H1 (cell line): ENCODE results near the gene DIPK1B. TPM values are rescaled to one million over a fixed set of nuclear protein-coding genes. Genes with fewer than 3 reads are reported as not detected.

Experiments
- CTCF ChIA-PET: fragments of 300-600 bp; sonication (Branson Sonifier 250); formaldehyde crosslinking; loops from one replicate; lab custom pipeline; 2021; ENCODE audit not compliant: partially characterized antibody; lab: Charles Lee
- POLR2A ChIA-PET: fragments of 300-600 bp; sonication (Branson Sonifier 250); formaldehyde crosslinking; loops from one replicate; lab custom pipeline; 2021; ENCODE audit warnings: inconsistent platforms; ENCODE audit not compliant: partially characterized antibody; lab: Charles Lee
- DNase-seq, 2 experiments: peaks; one replicate each; pipeline versions ENCODE4 v3.0.0 to v3.0.0-alpha.2; 2010 to 2022; ENCODE audit warnings: low spot score in 2 of 2, low read depth in 1 of 2, mixed read lengths in 1 of 2
- FAIRE-seq: peaks from 2 replicates; lab custom pipeline; 2011; peaks lifted over from hg19 to GRCh38; lab: Jason Lieb, UNC
- H2AFZ ChIP-seq: 2 replicates; pipeline ENCODE4 v1.8.1; 2012; ENCODE audit warnings: low read length, inconsistent platforms
- H2AK5ac ChIP-seq: 2 replicates; pipeline ENCODE4 v1.6.1; 2013; ENCODE audit warnings: low read depth, low read length
- H2BK120ac ChIP-seq: replicated peaks from 2 replicates; pipeline ENCODE3; 2013; ENCODE audit warnings: low read depth, low read length, inconsistent platforms
- H2BK12ac ChIP-seq: 2 replicates; pipeline ENCODE4 v1.6.1; 2013; ENCODE audit warnings: low read depth, low read length
- H2BK15ac ChIP-seq: 2 replicates; pipeline ENCODE4 v1.6.1; 2013; ENCODE audit warnings: low read length
- H2BK20ac ChIP-seq: 2 replicates; pipeline ENCODE4 v1.6.1; 2013; ENCODE audit warnings: low read length
- H2BK5ac ChIP-seq: 2 replicates; pipeline ENCODE4 v1.6.1; 2013; ENCODE audit warnings: low read depth, low read length
- H3K14ac ChIP-seq: 2 replicates; pipeline ENCODE4 v1.6.1; 2013; ENCODE audit warnings: inconsistent platforms; ENCODE audit not compliant: insufficient read length
- H3K18ac ChIP-seq: 2 replicates; pipeline ENCODE4 v1.6.1; 2013; ENCODE audit warnings: low read length; ENCODE audit errors: extremely low read depth
- H3K23ac ChIP-seq: 2 replicates; pipeline ENCODE4 v1.6.1; 2013; ENCODE audit warnings: inconsistent platforms; ENCODE audit not compliant: insufficient read length
- H3K23me2 ChIP-seq: 2 replicates; pipeline ENCODE4 v1.6.1; 2013; ENCODE audit warnings: low read depth, low read length
- H3K27ac ChIP-seq: 2 replicates; pipeline ENCODE4 v1.6.1; 2011; ENCODE audit warnings: low read depth, low read length, inconsistent platforms
- H3K27me3 ChIP-seq, 4 experiments: replicated peaks in 1 of 4; 1 replicate in 1 of 4; 2 replicates in 3 of 4; pipeline versions ENCODE4 v1.6.1 to v1.8.1; 2011 to 2013; ENCODE audit warnings: low read length in 3 of 4, mild to moderate bottlenecking in 3 of 4, inconsistent platforms in 2 of 4, mixed read lengths in 2 of 4, moderate library complexity in 1 of 4; ENCODE audit not compliant: control insufficient read depth in 3 of 4, insufficient read depth in 3 of 4; ENCODE audit errors: extremely low read depth in 1 of 4
- H3K36me3 ChIP-seq, 4 experiments: 2 replicates each; pipeline versions ENCODE4 v1.6.1 to v1.8.1; 2011 to 2013; ENCODE audit warnings: mild to moderate bottlenecking in 4 of 4, low read length in 3 of 4, moderate library complexity in 2 of 4, control low read depth in 1 of 4, inconsistent platforms in 1 of 4; ENCODE audit not compliant: insufficient read depth in 4 of 4, control insufficient read depth in 2 of 4
- H3K4ac ChIP-seq: replicated peaks from 2 replicates; pipeline ENCODE3; 2013; ENCODE audit warnings: low read length, low read depth, mixed read lengths, inconsistent platforms; ENCODE audit not compliant: insufficient read length
- H3K4me1 ChIP-seq, 4 experiments: replicated peaks in 1 of 4; 1 replicate in 1 of 4; 2 replicates in 3 of 4; pipeline versions ENCODE4 v1.6.1 to v1.8.1; 2011 to 2013; ENCODE audit warnings: low read length in 3 of 4, inconsistent platforms in 2 of 4, mixed read lengths in 1 of 4; ENCODE audit not compliant: insufficient read depth in 4 of 4, control insufficient read depth in 3 of 4
- H3K4me2 ChIP-seq, 2 experiments: 2 replicates each; pipeline versions ENCODE4 v1.6.1 to v1.8.1; 2011 to 2013; ENCODE audit warnings: low read depth in 2 of 2, low read length in 2 of 2, control low read depth in 1 of 2, inconsistent platforms in 1 of 2, mild to moderate bottlenecking in 1 of 2; ENCODE audit not compliant: insufficient read depth in 1 of 2
- H3K4me3 ChIP-seq, 4 experiments: fragments of 200-600, 300-600 bp in 1 of 4; sonication (generic), shearing (Covaris generic), sonication (Bioruptor Twin) in 1 of 4; 2 replicates each; pipeline versions ENCODE4 v1.5.1 to v1.8.1; 2011 to 2016; ENCODE audit warnings: low read length in 4 of 4, low read depth in 3 of 4, control low read depth in 2 of 4, inconsistent platforms in 2 of 4, mild to moderate bottlenecking in 2 of 4, mixed read lengths in 1 of 4, moderate library complexity in 1 of 4; ENCODE audit not compliant: insufficient read depth in 2 of 4; ENCODE audit errors: extremely low read depth in 1 of 4
- H3K56ac ChIP-seq: replicated peaks from 2 replicates; pipeline ENCODE3; 2013; ENCODE audit warnings: low read depth, mild to moderate bottlenecking, mixed read lengths, low read length, inconsistent platforms; ENCODE audit not compliant: insufficient read length
- H3K79me1 ChIP-seq: 2 replicates; pipeline ENCODE4 v1.6.1; 2013; ENCODE audit warnings: low read depth, low read length, control low read depth
- H3K79me2 ChIP-seq, 2 experiments: 2 replicates each; pipeline versions ENCODE4 v1.6.1 to v1.8.1; 2012 to 2013; ENCODE audit warnings: low read length in 2 of 2, mild to moderate bottlenecking in 2 of 2, inconsistent platforms in 1 of 2; ENCODE audit not compliant: insufficient read depth in 2 of 2, control insufficient read depth in 1 of 2
- H3K9ac ChIP-seq, 4 experiments: replicated peaks in 1 of 4; 1 replicate in 1 of 4; 2 replicates in 3 of 4; pipeline versions ENCODE4 v1.6.1 to v1.8.1; 2011 to 2013; ENCODE audit warnings: low read depth in 3 of 4, low read length in 3 of 4, control low read depth in 2 of 4, mild to moderate bottlenecking in 2 of 4, moderate library complexity in 2 of 4, inconsistent platforms in 1 of 4; ENCODE audit errors: extremely low read depth in 1 of 4
- H3K9me3 ChIP-seq, 2 experiments: 2 replicates each; pipeline versions ENCODE4 v1.6.1 to v1.8.1; 2012 to 2013; ENCODE audit warnings: mild to moderate bottlenecking in 2 of 2, moderate library complexity in 2 of 2, control low read depth in 1 of 2, inconsistent platforms in 1 of 2, low read depth in 1 of 2, low read length in 1 of 2, mixed read lengths in 1 of 2; ENCODE audit not compliant: insufficient read depth in 2 of 2
- H4K20me1 ChIP-seq, 2 experiments: replicated peaks in 1 of 2; 2 replicates each; pipeline versions ENCODE3 to v1.8.1; 2011 to 2013; ENCODE audit warnings: inconsistent platforms in 2 of 2, low read length in 2 of 2, mild to moderate bottlenecking in 1 of 2; ENCODE audit not compliant: insufficient read depth in 2 of 2, control insufficient read depth in 1 of 2
- H4K5ac ChIP-seq: 2 replicates; pipeline ENCODE4 v1.6.1; 2013; ENCODE audit warnings: low read length, low read depth, mixed read lengths, inconsistent platforms; ENCODE audit not compliant: insufficient read length
- H4K8ac ChIP-seq: 2 replicates; pipeline ENCODE4 v1.8.0; 2013; ENCODE audit warnings: mild to moderate bottlenecking, moderate library complexity, low read length, inconsistent platforms; ENCODE audit not compliant: insufficient read depth; ENCODE audit errors: extremely low read depth
- H4K91ac ChIP-seq: replicated peaks from 2 replicates; pipeline ENCODE3; 2013; ENCODE audit warnings: low read length, mixed read lengths, inconsistent platforms; ENCODE audit not compliant: insufficient read length
- CEBPB ChIP-seq: IDR thresholded peaks from 2 replicates; pipeline ENCODE4 v1.6.1; 2012; ENCODE audit warnings: low read depth, low read length
- JUND ChIP-seq: IDR thresholded peaks from 2 replicates; pipeline ENCODE4 v1.6.1; 2011; ENCODE audit warnings: mild to moderate bottlenecking, improper control_type of control experiment, low read length
- MAFK ChIP-seq: IDR thresholded peaks from 2 replicates; pipeline ENCODE4 v1.6.1; 2012; ENCODE audit warnings: low read depth, mild to moderate bottlenecking, improper control_type of control experiment, low read length
- NANOG ChIP-seq: IDR thresholded peaks from 2 replicates; pipeline ENCODE4 v1.6.1; 2011; ENCODE audit warnings: low read length, low read depth, mild to moderate bottlenecking, inconsistent platforms; ENCODE audit not compliant: insufficient read depth, poor library complexity, severe bottlenecking
- PHF8 ChIP-seq: fragments of 200-600 bp; sonication (generic); conservative IDR thresholded peaks from 2 replicates; pipeline ENCODE4 v1.7.1; 2012; ENCODE audit warnings: low read depth, mild to moderate bottlenecking, inconsistent platforms, low read length, moderate library complexity
- POLR2AphosphoS5 ChIP-seq: IDR thresholded peaks from 2 replicates; pipeline ENCODE4 v1.6.1; 2011; ENCODE audit warnings: low read depth, low read length
- SP4 ChIP-seq: IDR thresholded peaks from 2 replicates; pipeline ENCODE4 v1.6.1; 2012; ENCODE audit warnings: low read length, inconsistent platforms
- TEAD4 ChIP-seq: IDR thresholded peaks from 2 replicates; pipeline ENCODE4 v1.6.1; 2012; ENCODE audit warnings: low read depth, low read length, inconsistent platforms, mixed read lengths
- WGBS, 2 experiments: shearing (Covaris generic) in 1 of 2; methylation state at CpG; one replicate each; pipeline versions ENCODE4 v1.1.6 to v1.1.7; 2013 to 2015; ENCODE audit warnings: low lambda C conversion rate in 2 of 2, mixed read lengths in 2 of 2, inconsistent platforms in 1 of 2, low coverage in 1 of 2, missing lambda C conversion rate in 1 of 2; ENCODE audit not compliant: insufficient replicate concordance in 2 of 2, insufficient coverage in 1 of 2, insufficient read length in 1 of 2; ENCODE audit errors: extremely low coverage in 1 of 2, missing lambda C conversion rate in 1 of 2; 5-methylcytosine and 5-hydroxymethylcytosine counted together
- polyA plus RNA-seq, 7 experiments: library from polyadenylated mRNA; depleted of rRNA in 3 of 7; stranded (reverse) in 5 of 7; unstranded in 2 of 7; fragments of >200 nt in 5 of 7; fragments of 200-250 nt in 2 of 7; gene quantifications; 1 replicate in 5 of 7; 2 replicates in 1 of 7; 4 replicates in 1 of 7; pipeline versions ENCODE4 v1.2.1 to v1.2.3, GENCODE V29; 2011 to 2013; ENCODE audit warnings: missing spikeins in 2 of 7, mixed read lengths in 2 of 7
- total RNA-seq: library from RNA; stranded (reverse); fragmentation: NEBNext Ultra II Directional; extraction: Animal tissue kit (Norgen Biotek cat#: 25700); gene quantifications from 2 replicates; pipeline ENCODE4 v1.2.1, GENCODE V29; 2021

Gene DIPK1B
- total and polyA plus RNA-seq, 2 of the 8 experiments (the other 6 are each of a cell fraction or from before 2014, with no cell fraction given): 32.3 to 64.8 TPM

DNA sequence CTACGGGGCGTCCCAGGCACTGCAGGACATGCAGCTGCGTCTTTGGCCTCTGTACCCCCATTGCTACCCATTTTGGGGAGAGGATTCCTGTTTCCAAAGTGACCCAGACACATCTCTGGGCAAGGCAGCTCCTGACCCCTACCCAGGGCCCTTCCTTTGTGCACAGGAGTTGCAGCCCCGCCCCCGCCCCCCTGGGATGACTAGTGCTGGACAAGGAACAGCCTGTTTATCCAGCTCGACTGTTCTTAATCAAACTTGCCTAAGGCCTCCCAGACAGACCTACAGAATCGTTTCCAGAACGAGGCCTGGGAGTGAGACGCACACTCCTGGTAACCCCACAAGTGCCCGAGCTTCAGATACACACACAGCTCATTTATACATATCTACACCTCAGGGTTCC lies 13.2 kb downstream of the DIPK1B start:
- H3K79me2 ChIP-seq: peaks cover 8 to 36% of the 10 kb centered on the region in 2 experiments
- H3K36me3 ChIP-seq: peaks cover 19 to 49% (median 35%) of the 10 kb centered on the region in 4 experiments
- H3K9me3 ChIP-seq: no peaks in the 10 kb centered on the region
- no peak overlapping the region for H4K5ac ChIP-seq
- no peak overlapping the region for H3K56ac ChIP-seq
- H2AFZ ChIP-seq: no peak overlapping the region
- H2BK120ac ChIP-seq: no peak overlapping the region
- DNase-seq (no peak), FAIRE-seq (no peak)
- 0 out of 2 replicates have a peak overlapping the region, but pooled peaks have one; percentile 62 for H3K27ac ChIP-seq
- WGBS, 2 experiments: 89% methylated on average over 10 of the region's 10 CpGs; no CpG with 5 or more reads in 1 of the 2 experiments
- peak overlapping the region; percentile 88 to 90 for H3K4me2 ChIP-seq
- H3K4me1 ChIP-seq: peaks cover 3 to 16% (median 5%) of the 10 kb centered on the region in 4 experiments
- H2BK5ac ChIP-seq: no peak overlapping the region
- peaks cover 30 to 46% of the 10 kb centered on the region in 2 experiments for H4K20me1 ChIP-seq
- no peak overlapping the region for H2AK5ac ChIP-seq
- H2BK15ac ChIP-seq: no peak overlapping the region
- no peak overlapping the region; the same call in 1 of the 2 replicates for H3K18ac ChIP-seq
- H4K8ac ChIP-seq: no peak overlapping the region
- peaks cover 12% of the 10 kb centered on the region for H3K79me1 ChIP-seq
- H2BK12ac ChIP-seq: no peak overlapping the region
- H2BK20ac ChIP-seq: no peak overlapping the region
- TF ChIP-seq JUND: no peak
- TF ChIP-seq TEAD4: no peak
- no peak for TF ChIP-seq MAFK
- no peak for TF ChIP-seq NANOG
- peak; percentile 49; the same call in 1 of the 2 replicates for TF ChIP-seq POLR2AphosphoS5
- TF ChIP-seq SP4: no peak
- TF ChIP-seq PHF8: no peak
- no peak for TF ChIP-seq CEBPB
- H3K27me3 ChIP-seq: peaks cover 0 to 9% (median 5%) of the 10 kb centered on the region in 4 experiments; a peak in 5 of 7 replicates
- H3K23ac ChIP-seq: no peak overlapping the region
- ChIA-PET POLR2A (interaction anchor here (0.6 to 14.1 kb wide), 9 partner anchors 9 to 358 kb away, joined by 3 to 223 read pairs (median 3); partner anchors contain the start of genes DIPK1B, LCN10, LCN6 and LCN8), CTCF (interaction anchor here (6.8 kb wide), 1 partner anchor 8 kb away, joined by 62 read pairs; no protein-coding TSS in a partner anchor)
- peaks cover 13% of the 10 kb centered on the region; the same call in 1 of the 2 replicates for H3K23me2 ChIP-seq
- no peak overlapping the region for H3K9ac ChIP-seq
- peak overlapping the region in 2 of 4 experiments; percentile 3 to 95; a peak in 1 of 8 replicates for H3K4me3 ChIP-seq
- no peak overlapping the region for H3K14ac ChIP-seq
- no peak overlapping the region for H4K91ac ChIP-seq
- no peak overlapping the region for H3K4ac ChIP-seq
